ENCODE data around the gene RNF214.
"Not testable (repeated sequence)": the region's sequence is repeated elsewhere in the genome, so short reads cannot be mapped to it uniquely, and the experiment has no call there.

The RNF214 gene

DNA sequence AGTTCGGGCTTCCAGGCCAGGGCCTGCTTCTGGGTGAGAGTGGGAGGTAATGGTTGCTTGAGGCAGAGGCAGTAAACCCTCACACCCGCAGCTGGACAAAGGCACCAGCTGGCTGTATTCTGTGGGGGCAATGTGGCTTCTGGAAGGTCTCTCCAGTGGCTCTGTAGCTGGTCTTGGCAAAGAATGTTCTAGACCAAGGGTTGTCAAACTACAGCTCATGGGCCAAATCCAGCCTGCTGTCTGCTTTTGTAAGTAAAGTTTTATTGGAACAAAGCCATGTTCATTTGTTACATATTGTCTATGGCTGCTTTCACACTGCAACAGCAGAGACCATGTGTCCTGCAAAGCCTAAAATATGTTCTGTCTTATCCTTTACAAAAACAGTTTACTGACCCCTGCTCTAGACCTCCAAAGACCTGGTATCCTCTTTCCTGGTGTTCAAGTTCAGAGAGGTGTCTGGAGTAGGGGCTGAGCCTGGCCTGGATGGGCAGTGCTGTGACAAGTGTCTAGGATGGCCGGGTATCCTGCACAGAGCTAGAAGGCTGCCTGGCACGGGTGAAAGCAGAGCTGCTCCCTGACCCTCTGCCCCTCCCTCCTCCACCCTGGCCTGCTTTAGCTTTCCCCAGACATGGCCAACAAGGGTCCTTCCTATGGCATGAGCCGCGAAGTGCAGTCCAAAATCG lies 29.9 kb upstream of the RNF214 start:
- in situ Hi-C loops (cut with HindIII; ENCODE audit: low sequenced_read_pairs) = no loop called here
- TF ChIP-seq, protein P1, sequence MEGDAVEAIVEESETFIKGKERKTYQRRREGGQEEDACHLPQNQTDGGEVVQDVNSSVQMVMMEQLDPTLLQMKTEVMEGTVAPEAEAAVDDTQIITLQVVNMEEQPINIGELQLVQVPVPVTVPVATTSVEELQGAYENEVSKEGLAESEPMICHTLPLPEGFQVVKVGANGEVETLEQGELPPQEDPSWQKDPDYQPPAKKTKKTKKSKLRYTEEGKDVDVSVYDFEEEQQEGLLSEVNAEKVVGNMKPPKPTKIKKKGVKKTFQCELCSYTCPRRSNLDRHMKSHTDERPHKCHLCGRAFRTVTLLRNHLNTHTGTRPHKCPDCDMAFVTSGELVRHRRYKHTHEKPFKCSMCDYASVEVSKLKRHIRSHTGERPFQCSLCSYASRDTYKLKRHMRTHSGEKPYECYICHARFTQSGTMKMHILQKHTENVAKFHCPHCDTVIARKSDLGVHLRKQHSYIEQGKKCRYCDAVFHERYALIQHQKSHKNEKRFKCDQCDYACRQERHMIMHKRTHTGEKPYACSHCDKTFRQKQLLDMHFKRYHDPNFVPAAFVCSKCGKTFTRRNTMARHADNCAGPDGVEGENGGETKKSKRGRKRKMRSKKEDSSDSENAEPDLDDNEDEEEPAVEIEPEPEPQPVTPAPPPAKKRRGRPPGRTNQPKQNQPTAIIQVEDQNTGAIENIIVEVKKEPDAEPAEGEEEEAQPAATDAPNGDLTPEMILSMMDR (IDR thresholded peaks at IDR 0.05; ENCODE audit: low read depth, low read length, missing control alignments) = no peak
- DNase-seq (ENCODE audit: low read depth) = no peak
- H3K4me3 ChIP-seq (ENCODE audit: low read depth, low read length) = peak overlapping the region; percentile 64

DNA sequence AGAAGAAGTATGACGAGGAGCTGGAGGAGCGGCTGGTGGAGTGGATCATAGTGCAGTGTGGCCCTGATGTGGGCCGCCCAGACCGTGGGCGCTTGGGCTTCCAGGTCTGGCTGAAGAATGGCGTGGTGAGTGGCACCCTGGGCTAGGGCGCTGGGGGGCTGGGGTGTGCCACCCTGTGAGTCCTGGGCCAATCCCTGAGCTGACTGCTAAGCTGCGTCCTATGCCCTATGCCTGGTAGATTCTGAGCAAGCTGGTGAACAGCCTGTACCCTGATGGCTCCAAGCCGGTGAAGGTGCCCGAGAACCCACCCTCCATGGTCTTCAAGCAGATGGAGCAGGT lies 29.4 kb upstream of the RNF214 start:
- no peak for DNase-seq (ENCODE audit: low read depth)
- TF ChIP-seq, protein P1 (IDR thresholded peaks at IDR 0.05; ENCODE audit: low read depth, low read length, missing control alignments) = no peak
- in situ Hi-C loops (cut with HindIII; ENCODE audit: low sequenced_read_pairs) = no loop called here
- H3K4me3 ChIP-seq (ENCODE audit: low read depth, low read length) = peak overlapping the region; percentile 64

- TF ChIP-seq, protein P1 (IDR thresholded peaks at IDR 0.05; ENCODE audit: low read depth, low read length, missing control alignments) = no peak
- DNase-seq (ENCODE audit: low read depth) = no peak
- H3K4me3 ChIP-seq (ENCODE audit: low read depth, low read length) = no peak overlapping the region
- in situ Hi-C loops (cut with HindIII; ENCODE audit: low sequenced_read_pairs) = no loop called here
Measured at GRCh38 chr11:117204283-117205080, 28.0 kb upstream of the RNF214 start.

DNA sequence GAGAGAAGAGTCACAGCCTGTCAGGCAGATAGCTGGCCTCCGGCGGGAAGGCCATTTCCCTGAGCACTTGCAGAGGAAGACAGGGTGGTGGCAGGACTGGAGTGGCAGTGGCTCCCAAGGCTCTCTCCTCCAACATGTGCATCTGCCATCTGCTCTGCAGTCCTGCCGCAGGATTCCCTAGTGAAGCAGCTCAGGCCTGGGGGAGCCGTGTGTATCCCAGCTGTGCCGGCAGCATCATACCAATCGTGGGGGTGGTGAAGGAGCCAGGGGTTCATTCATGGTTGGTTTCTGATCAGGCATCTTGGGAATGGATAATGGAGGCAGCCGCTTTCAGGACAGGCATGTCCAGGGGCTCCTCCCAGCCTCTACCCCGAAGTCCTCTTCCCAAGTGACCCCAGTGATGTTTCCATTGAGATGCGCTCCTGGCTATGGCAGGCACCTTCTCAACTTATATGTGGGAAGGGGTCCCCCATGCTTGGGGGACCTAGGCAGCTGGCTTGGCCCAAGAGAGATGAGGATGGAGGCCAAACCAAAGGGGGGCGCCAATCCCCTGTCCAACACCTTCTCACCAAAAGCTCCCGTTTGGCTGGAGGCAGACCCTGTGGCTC lies 27.2 kb upstream of the RNF214 start:
- DNase-seq (ENCODE audit: low read depth) = no peak
- TF ChIP-seq, protein P1 (IDR thresholded peaks at IDR 0.05; ENCODE audit: low read depth, low read length, missing control alignments) = no peak
- H3K4me3 ChIP-seq (ENCODE audit: low read depth, low read length) = no peak overlapping the region
- in situ Hi-C loops (cut with HindIII; ENCODE audit: low sequenced_read_pairs) = no loop called here

DNA sequence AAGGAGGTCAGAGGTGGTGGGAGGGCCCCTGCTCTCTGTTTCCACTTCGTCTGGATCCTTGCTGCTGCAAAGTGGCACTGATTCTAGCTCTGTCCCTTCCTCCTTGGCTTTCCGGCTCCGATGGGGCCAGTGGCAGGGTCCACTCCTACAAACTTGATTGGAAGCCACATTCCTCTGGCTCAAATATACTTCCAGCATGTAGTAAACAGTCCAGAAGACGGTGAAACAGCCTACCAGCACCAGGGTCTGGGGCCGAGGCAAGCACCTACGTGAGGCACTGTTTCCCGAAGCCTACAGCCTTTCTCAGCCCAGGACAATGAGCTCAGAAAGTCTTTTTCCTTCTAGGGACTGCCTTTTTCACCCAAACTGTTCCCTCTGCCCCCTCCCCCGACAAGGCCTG lies 26.4 kb upstream of the RNF214 start:
- H3K4me3 ChIP-seq (ENCODE audit: low read depth, low read length); DNase-seq (ENCODE audit: low read depth); in situ Hi-C loops (cut with HindIII; ENCODE audit: low sequenced_read_pairs): not testable (repeated sequence)

DNA sequence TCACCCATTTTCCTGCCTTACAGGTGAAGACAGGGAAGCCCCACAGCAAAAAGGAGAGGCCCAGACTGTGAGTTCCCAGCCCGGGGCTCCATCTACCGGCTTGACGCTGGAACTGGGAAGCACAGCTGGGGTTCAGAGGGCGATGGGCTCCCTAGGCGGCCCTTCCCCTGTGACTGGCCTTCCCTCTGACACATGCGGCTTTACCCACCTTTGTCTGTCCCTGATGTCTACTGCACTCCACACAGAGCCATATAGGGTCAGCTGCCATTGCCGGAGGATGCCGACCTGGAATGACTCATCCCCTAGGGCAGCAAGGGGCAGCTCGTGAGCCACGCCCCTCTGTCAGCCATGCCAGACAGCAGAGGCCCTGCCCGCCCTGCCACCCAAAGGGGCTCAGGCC lies 25.6 kb upstream of the RNF214 start:
- DNase-seq (ENCODE audit: low read depth); in situ Hi-C loops (cut with HindIII; ENCODE audit: low sequenced_read_pairs); H3K4me3 ChIP-seq (ENCODE audit: low read depth, low read length): not testable (repeated sequence)

GRCh38 chr11:117207481-117207880 lies 25.0 kb upstream of the RNF214 start:
- H3K4me3 ChIP-seq (ENCODE audit: low read depth, low read length) = not testable (repeated sequence)

DNA sequence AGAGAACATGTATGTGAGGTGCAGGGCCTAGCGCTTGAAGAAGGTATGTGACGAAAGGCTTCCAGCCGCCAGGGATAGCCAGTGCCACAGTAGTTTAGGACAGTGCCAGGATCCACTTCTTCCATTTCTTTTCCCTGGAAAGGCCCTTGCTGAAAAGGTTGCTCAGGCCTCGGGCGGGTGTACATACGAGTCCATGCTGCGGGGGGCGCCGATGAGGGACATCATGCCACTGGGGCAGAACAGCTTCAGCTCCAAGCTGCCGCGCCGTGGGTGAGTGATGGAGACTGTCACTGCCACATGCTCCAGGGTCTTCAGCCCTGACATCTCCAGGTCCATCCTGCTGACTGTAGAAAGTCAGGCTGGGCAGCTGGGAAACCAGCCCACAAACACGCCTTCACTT lies 23.8 kb upstream of the RNF214 start:
- H3K4me3 ChIP-seq (ENCODE audit: low read depth, low read length); DNase-seq (ENCODE audit: low read depth); in situ Hi-C loops (cut with HindIII; ENCODE audit: low sequenced_read_pairs): not testable (repeated sequence)

More at GRCh38 chr11:117207481-117207880, 25.0 kb upstream of the RNF214 start:
- DNase-seq (ENCODE audit: low read depth); in situ Hi-C loops (cut with HindIII; ENCODE audit: low sequenced_read_pairs): not testable (repeated sequence)

DNA sequence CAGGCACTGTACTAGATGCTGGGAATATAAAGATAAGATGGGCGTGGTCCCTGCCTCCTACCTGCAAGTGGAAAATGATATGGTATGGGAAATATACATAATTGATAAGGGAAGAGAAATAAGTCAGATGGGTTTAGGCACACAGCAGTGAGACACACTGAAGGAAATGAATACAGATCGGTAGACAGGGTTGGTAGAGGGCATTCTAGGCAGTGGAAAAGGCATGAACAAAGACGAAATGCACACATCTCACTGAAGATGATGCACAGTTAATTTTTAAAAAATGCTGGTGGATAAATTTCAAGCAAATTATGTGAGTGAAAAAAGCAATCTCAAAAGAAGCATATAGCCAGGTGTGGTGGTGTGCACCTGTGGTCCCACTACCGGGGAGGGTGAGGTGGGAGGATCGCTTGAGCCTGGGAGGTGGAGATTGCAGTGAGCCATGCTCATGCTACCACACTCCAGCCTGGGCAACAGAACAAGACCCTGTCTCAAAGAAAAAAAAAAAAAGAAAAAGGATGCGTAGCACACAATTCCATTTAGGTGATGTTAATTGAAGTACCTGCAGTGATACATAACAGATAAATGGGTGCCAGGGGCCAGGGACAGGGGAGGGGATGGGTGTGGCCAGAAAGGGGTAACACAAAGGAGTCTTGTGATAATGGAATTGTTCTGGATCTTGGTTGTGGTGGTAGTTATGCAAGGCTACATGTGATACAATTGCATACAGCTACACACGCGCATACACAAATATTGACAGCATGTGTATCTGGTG lies 22.9 kb upstream of the RNF214 start:
- in situ Hi-C loops (cut with HindIII; ENCODE audit: low sequenced_read_pairs); DNase-seq (ENCODE audit: low read depth); H3K4me3 ChIP-seq (ENCODE audit: low read depth, low read length): not testable (repeated sequence)

Measured in astrocyte of the cerebellum (primary cell).